Endothelial cell (in vitro differentiated cells): ENCODE measurements around the gene USP48. TPM values are rescaled to one million over a fixed set of nuclear protein-coding genes. Genes with fewer than 3 reads are reported as not detected.
"Not testable (repeated sequence)": the region's sequence is repeated elsewhere in the genome, so short reads cannot be mapped to it uniquely, and the experiment has no call there.

ENCODE experiments used
- DNase-seq: peaks from one replicate; pipeline ENCODE4 v3.0.0; 2021; ENCODE audit warnings: low spot score
- H3K27ac Mint-ChIP-seq: one replicate; pipeline ENCODE4 v1.8.0; 2021; ENCODE audit warnings: mixed read lengths, inconsistent platforms; ENCODE audit not compliant: unreplicated experiment
- H3K27me3 Mint-ChIP-seq: one replicate; pipeline ENCODE4 v1.8.0; 2021; ENCODE audit warnings: mild to moderate bottlenecking, moderate library complexity, mixed read lengths, inconsistent platforms; ENCODE audit not compliant: unreplicated experiment
- H3K36me3 Mint-ChIP-seq: one replicate; pipeline ENCODE4 v1.8.0; 2021; ENCODE audit warnings: mild to moderate bottlenecking, low read depth, mixed read lengths, inconsistent platforms; ENCODE audit not compliant: unreplicated experiment
- H3K4me1 Mint-ChIP-seq: one replicate; pipeline ENCODE4 v1.8.0; 2021; ENCODE audit warnings: mild to moderate bottlenecking, mixed read lengths, inconsistent platforms; ENCODE audit not compliant: unreplicated experiment
- H3K4me3 Mint-ChIP-seq: one replicate; pipeline ENCODE4 v1.8.0; 2021; ENCODE audit warnings: mild to moderate bottlenecking, mixed read lengths, inconsistent platforms; ENCODE audit not compliant: unreplicated experiment
- H3K9me3 Mint-ChIP-seq: one replicate; pipeline ENCODE4 v1.8.0; 2021; ENCODE audit warnings: mixed read lengths, inconsistent platforms; ENCODE audit not compliant: unreplicated experiment
- total RNA-seq: library from RNA; stranded (reverse); fragmentation: NEBNext Ultra II Directional; extraction: Animal tissue kit (Norgen Biotek cat#: 25700); gene quantifications from one replicate; pipeline ENCODE4 v1.2.1, GENCODE V29; 2021; ENCODE audit not compliant: unreplicated experiment
- TF ChIP-seq, protein P1 (sequence below): fragments of 200-600 bp; sonication (generic); IDR thresholded peaks from one replicate; pipeline ENCODE4 v1.5.0; 2021; ENCODE audit warnings: antibody characterized with exemption; ENCODE audit not compliant: unreplicated experiment

USP48 gene
- total RNA-seq, 1 donor from 2014 or later, result 57.9 TPM

DNA sequence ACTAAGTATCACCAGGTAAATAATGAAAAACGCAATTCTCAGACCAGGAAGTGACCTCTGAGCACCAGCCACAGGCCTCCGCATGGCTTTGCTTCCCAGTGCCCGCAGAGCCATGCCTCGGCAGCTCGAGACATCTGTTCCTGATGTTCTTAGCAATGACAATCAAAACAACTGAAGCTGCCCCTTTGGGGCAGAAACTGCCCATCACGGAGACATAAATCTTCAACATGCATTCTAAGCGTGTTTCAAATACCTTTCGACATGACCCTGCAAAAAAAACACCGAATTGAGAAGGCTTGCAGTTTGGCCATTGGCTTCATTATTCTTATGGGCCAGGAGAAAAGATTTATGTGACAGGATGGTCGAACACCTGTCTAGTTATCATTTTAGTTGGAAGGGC lies 108.0 kb downstream of the USP48 start:
- Mint-ChIP-seq H3K9me3 (no peaks in the 10 kb centered on the region), H3K4me3 (no peak overlapping the region), H3K27ac (no peak overlapping the region), H3K27me3 (peaks cover 15% of the 10 kb centered on the region), H3K36me3 (peaks cover 4% of the 10 kb centered on the region), H3K4me1 (peaks cover 12% of the 10 kb centered on the region)
- DNase-seq, result no peak
- TF ChIP-seq, protein P1, sequence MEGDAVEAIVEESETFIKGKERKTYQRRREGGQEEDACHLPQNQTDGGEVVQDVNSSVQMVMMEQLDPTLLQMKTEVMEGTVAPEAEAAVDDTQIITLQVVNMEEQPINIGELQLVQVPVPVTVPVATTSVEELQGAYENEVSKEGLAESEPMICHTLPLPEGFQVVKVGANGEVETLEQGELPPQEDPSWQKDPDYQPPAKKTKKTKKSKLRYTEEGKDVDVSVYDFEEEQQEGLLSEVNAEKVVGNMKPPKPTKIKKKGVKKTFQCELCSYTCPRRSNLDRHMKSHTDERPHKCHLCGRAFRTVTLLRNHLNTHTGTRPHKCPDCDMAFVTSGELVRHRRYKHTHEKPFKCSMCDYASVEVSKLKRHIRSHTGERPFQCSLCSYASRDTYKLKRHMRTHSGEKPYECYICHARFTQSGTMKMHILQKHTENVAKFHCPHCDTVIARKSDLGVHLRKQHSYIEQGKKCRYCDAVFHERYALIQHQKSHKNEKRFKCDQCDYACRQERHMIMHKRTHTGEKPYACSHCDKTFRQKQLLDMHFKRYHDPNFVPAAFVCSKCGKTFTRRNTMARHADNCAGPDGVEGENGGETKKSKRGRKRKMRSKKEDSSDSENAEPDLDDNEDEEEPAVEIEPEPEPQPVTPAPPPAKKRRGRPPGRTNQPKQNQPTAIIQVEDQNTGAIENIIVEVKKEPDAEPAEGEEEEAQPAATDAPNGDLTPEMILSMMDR, result no peak

DNA sequence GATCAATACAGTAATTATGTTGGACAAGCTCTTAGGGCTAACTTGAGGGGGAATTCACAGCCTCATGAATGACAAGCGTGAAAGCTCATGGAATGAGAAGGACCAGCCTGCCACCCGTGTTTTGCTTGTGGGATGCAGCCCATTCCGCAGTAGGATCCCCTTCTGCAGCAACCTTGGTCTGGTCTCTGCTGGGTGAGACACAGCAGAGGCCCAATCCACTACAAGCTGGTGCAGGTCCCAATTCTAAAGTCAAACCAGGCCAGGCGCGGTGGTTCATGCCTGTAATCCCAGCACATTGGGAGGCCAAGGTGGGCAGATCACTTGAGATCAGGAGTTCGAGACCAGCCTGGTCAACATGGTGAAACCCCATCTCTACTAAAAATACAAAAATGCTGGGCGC lies 109.1 kb downstream of the USP48 start:
- Mint-ChIP-seq H3K4me1 (peaks cover 12% of the 10 kb centered on the region), H3K27me3 (peaks cover 11% of the 10 kb centered on the region)
- H3K9me3 Mint-ChIP-seq, H3K36me3 Mint-ChIP-seq, H3K27ac Mint-ChIP-seq, DNase-seq, H3K4me3 Mint-ChIP-seq: not testable (repeated sequence)

DNA sequence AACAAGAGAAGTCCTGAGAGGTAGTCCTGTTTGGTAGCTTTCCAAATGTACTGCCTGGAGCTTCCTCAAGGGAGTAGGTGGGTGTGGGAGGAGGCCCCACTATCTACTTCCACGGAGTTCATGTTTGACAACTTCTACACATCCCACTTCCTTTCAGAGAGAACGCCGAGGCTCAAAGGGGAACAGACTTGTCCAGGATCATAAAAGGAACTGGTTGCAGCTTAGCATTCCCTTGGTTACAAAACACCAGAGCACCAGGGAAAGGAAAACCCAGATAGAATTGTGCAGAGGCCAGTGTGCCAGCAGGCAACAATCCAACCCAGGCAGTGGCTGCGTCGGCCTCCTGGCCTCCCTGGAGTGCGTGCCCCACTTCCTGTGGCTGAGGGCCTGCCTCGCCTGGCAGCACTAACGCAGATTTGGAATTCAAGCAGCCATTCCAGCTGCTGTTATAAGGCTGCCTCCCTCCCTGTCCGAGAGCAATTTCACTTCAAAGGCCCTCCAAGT lies 109.6 kb downstream of the USP48 start:
- Mint-ChIP-seq H3K27me3 (peaks cover 11% of the 10 kb centered on the region), H3K4me1 (peaks cover 12% of the 10 kb centered on the region), H3K9me3 (no peaks in the 10 kb centered on the region), H3K4me3 (no peak overlapping the region), H3K36me3 (no peaks in the 10 kb centered on the region), H3K27ac (no peak overlapping the region)
- TF ChIP-seq, protein P1, result no peak
- DNase-seq, result no peak

GRCh38 chr1:21672478-21673276 lies 110.3 kb downstream of the USP48 start:
- H3K36me3 Mint-ChIP-seq, result no peaks in the 10 kb centered on the region
- DNase-seq, result no peak
- H3K27me3 Mint-ChIP-seq, result peaks cover 11% of the 10 kb centered on the region

DNA sequence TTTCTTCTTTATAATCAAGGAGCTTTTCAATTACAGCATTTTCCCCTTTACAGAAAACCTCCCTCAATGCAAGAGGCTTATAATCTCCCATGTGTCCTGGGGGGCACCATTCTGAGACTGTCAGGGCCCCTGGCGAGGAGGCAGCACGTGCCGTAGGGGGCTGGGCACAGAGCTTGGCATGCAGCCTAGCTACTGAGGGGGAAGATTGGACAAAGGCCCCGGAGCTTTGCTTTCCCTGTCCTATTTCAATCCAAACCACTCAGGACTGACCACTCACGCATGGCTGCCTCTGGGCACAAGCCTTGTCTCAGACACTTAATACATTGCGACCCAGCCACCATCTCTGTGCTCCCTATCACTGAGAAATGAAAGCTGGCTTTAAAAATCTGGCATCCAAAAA lies 111.0 kb downstream of the USP48 start:
- Mint-ChIP-seq H3K27me3 (peaks cover 11% of the 10 kb centered on the region), H3K4me1 (peaks cover 12% of the 10 kb centered on the region), H3K4me3 (no peak overlapping the region), H3K36me3 (no peaks in the 10 kb centered on the region), H3K27ac (no peak overlapping the region), H3K9me3 (no peaks in the 10 kb centered on the region)
- TF ChIP-seq, protein P1, result no peak
- DNase-seq, result no peak

More at GRCh38 chr1:21672478-21673276, 110.3 kb downstream of the USP48 start:
- Mint-ChIP-seq H3K9me3 (no peaks in the 10 kb centered on the region), H3K4me1 (peaks cover 12% of the 10 kb centered on the region), H3K4me3 (no peak overlapping the region), H3K27ac (no peak overlapping the region)
- TF ChIP-seq, protein P1, result no peak
